Measurements from ENCODE around the gene CNTNAP2. TPM values are rescaled to one million over a fixed set of nuclear protein-coding genes. Genes with fewer than 3 reads are reported as not detected.

CNTNAP2 gene
- total and polyA plus RNA-seq, 9 of the 15 experiments (the other 6 are each of a cell fraction or from before 2014, with no cell fraction given) = 0.04 to 0.62 (median 0.09) TPM; not detected in 4

DNA sequence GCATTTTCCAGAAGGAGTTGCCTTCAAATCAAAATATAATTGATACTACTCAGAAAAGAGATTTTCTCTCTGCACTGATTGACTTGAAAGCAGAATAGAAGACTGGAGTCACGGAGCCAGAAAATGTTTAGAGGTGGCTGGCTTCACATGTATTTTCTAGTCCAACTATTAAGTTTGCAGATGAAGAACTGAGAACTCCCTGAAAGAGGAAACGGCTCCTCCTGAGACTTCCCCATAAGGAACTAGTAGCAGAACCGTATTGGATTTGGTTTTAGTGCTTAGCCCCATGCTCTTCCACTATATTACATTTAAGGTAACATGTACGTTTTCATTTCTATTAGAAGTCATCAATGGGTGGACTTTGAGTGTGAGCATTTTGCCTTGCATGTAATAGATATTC is 946.3 kb downstream of the CNTNAP2 start (continued):
- TF ChIP-seq ZNF280A (IDR thresholded peaks at IDR 0.05; ENCODE audit: low read depth, partially characterized antibody) (no peak), SNAPC5 (CRISPR knock-in tag; IDR thresholded peaks at IDR 0.05) (no peak), POLR2H (tag; IDR thresholded peaks at IDR 0.05; ENCODE audit: low read depth) (no peak), MYNN (IDR thresholded peaks at IDR 0.05) (no peak), MYNN (CRISPR knock-in tag; IDR thresholded peaks at IDR 0.05) (no peak), ZNF24 (IDR thresholded peaks at IDR 0.05) (no peak), IFI16 (CRISPR knock-in tag; IDR thresholded peaks at IDR 0.05) (no peak), SIN3B (IDR thresholded peaks at IDR 0.05; ENCODE audit: low read depth) (no peak), SUPT5H (IDR thresholded peaks at IDR 0.05) (no peak), CBFA2T2 (conservative IDR thresholded peaks at IDR 0.05) (no peak), ERF (CRISPR knock-in tag; IDR thresholded peaks at IDR 0.05) (no peak)
- TF ChIP-seq, protein P1, sequence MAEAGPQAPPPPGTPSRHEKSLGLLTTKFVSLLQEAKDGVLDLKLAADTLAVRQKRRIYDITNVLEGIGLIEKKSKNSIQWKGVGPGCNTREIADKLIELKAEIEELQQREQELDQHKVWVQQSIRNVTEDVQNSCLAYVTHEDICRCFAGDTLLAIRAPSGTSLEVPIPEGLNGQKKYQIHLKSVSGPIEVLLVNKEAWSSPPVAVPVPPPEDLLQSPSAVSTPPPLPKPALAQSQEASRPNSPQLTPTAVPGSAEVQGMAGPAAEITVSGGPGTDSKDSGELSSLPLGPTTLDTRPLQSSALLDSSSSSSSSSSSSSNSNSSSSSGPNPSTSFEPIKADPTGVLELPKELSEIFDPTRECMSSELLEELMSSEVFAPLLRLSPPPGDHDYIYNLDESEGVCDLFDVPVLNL (CRISPR knock-in tag; IDR thresholded peaks at IDR 0.05; ENCODE audit: low read depth) = no peak
